IMR-90 (cell line): ENCODE data around the gene GPRIN3. TPM values are rescaled to one million over a fixed set of nuclear protein-coding genes. Genes with fewer than 3 reads are reported as not detected.

Experiments used
- ATAC-seq: fragments of 200-7000 bp; cut with Tn5 transposase; 2 replicates; pipeline ENCODE4 v1.9.1; 2020; ENCODE audit warnings: low read depth, mild to moderate bottlenecking, moderate library complexity
- BruUV-seq: library from RNA; stranded (reverse); fragments of 400-500 nt; replicated peaks from 2 replicates; lab custom pipeline; 2021; lab: Mats Ljungman, UMichigan
- CTCF ChIA-PET: fragments of 300-600 bp; formaldehyde crosslinking; extraction: SDS; loops from one replicate; lab custom pipeline; 2021; ENCODE audit warnings: antibody characterized with exemption; lab: Yijun Ruan, JAX
- POLR2A ChIA-PET: fragments of 300-600 bp; sonication (Branson Sonifier 250); formaldehyde crosslinking; loops from one replicate; lab custom pipeline; 2022; ENCODE audit warnings: antibody characterized with exemption; ENCODE audit not compliant: unreplicated experiment; lab: Charles Lee
- DNase-seq: peaks from one replicate; pipeline ENCODE4 v3.0.0; 2013
- H2AFZ ChIP-seq: replicated peaks from 2 replicates; pipeline ENCODE3; 2013; ENCODE audit warnings: low read length, mild to moderate bottlenecking; ENCODE audit not compliant: poor library complexity
- H2AK5ac ChIP-seq: 2 replicates; pipeline ENCODE4 v1.6.1; 2013; ENCODE audit warnings: low read depth, low read length, inconsistent platforms
- H2AK9ac ChIP-seq: replicated peaks from 2 replicates; pipeline ENCODE3; 2013; ENCODE audit warnings: mild to moderate bottlenecking, low read depth, low read length, moderate library complexity; ENCODE audit not compliant: poor library complexity
- H2BK120ac ChIP-seq: 2 replicates; pipeline ENCODE4 v1.6.1; 2013; ENCODE audit warnings: low read depth, low read length, inconsistent platforms
- H2BK15ac ChIP-seq: 3 replicates; pipeline ENCODE4 v1.6.1; 2013; ENCODE audit warnings: low read depth, low read length, inconsistent platforms
- H2BK20ac ChIP-seq: 2 replicates; pipeline ENCODE4 v1.6.1; 2013; ENCODE audit warnings: low read depth, mild to moderate bottlenecking, inconsistent platforms, low read length, moderate library complexity
- H2BK5ac ChIP-seq: 2 replicates; pipeline ENCODE4 v1.6.1; 2013; ENCODE audit warnings: mild to moderate bottlenecking, low read depth, low read length, inconsistent platforms; ENCODE audit not compliant: poor library complexity, severe bottlenecking
- H3K14ac ChIP-seq: replicated peaks from 2 replicates; pipeline ENCODE4 v1.6.1; 2013; ENCODE audit warnings: low read depth, low read length, inconsistent platforms
- H3K18ac ChIP-seq: 2 replicates; pipeline ENCODE4 v1.6.1; 2013; ENCODE audit warnings: low read depth, low read length, control low read depth
- H3K23ac ChIP-seq: 2 replicates; pipeline ENCODE4 v1.6.1; 2013; ENCODE audit warnings: low read depth, low read length, inconsistent platforms
- H3K27ac ChIP-seq: 2 replicates; pipeline ENCODE4 v1.5.1; 2013; ENCODE audit warnings: mild to moderate bottlenecking, control low read depth, low read length; ENCODE audit not compliant: insufficient read depth
- H3K27me3 ChIP-seq: 2 replicates; pipeline ENCODE4 v1.6.1; 2013; ENCODE audit warnings: low read length; ENCODE audit not compliant: control insufficient read depth, insufficient read depth
- H3K36me3 ChIP-seq: 2 replicates; pipeline ENCODE4 v1.6.1; 2013; ENCODE audit warnings: low read length, mixed read lengths; ENCODE audit not compliant: control insufficient read depth, insufficient read depth
- H3K4ac ChIP-seq: 2 replicates; pipeline ENCODE4 v1.6.1; 2013; ENCODE audit warnings: low read depth, low read length, inconsistent platforms
- H3K4me1 ChIP-seq: 2 replicates; pipeline ENCODE4 v1.6.1; 2013; ENCODE audit warnings: low read length, mixed read lengths; ENCODE audit not compliant: control insufficient read depth, insufficient read depth
- H3K4me2 ChIP-seq: 2 replicates; pipeline ENCODE4 v1.6.1; 2013; ENCODE audit warnings: low read depth, mild to moderate bottlenecking, control low read depth, low read length, moderate library complexity
- H3K4me3 ChIP-seq: 2 replicates; pipeline ENCODE4 v1.5.1; 2013; ENCODE audit warnings: low read depth, mild to moderate bottlenecking, control low read depth, low read length, moderate library complexity; ENCODE audit not compliant: insufficient read depth
- H3K56ac ChIP-seq: 2 replicates; pipeline ENCODE4 v1.6.1; 2013; ENCODE audit warnings: low read length, inconsistent platforms; ENCODE audit not compliant: insufficient read depth; ENCODE audit errors: extremely low read depth
- H3K79me1 ChIP-seq, 2 experiments: 2 replicates each; pipeline ENCODE4 v1.6.1; 2013; ENCODE audit warnings: low read length in 2 of 2, inconsistent platforms in 1 of 2, low read depth in 1 of 2
- H3K9ac ChIP-seq: 2 replicates; pipeline ENCODE4 v1.6.1; 2013; ENCODE audit warnings: low read depth, low read length, control low read depth
- H3K9me1 ChIP-seq: 2 replicates; pipeline ENCODE4 v1.6.1; 2013; ENCODE audit warnings: low read length, inconsistent platforms; ENCODE audit not compliant: insufficient read depth
- H3K9me3 ChIP-seq: 2 replicates; pipeline ENCODE4 v1.6.1; 2013; ENCODE audit warnings: low read length; ENCODE audit not compliant: control insufficient read depth, insufficient read depth
- H4K20me1 ChIP-seq: 2 replicates; pipeline ENCODE4 v1.6.1; 2013; ENCODE audit warnings: low read length, inconsistent platforms; ENCODE audit not compliant: insufficient read depth
- H4K5ac ChIP-seq: 2 replicates; pipeline ENCODE4 v1.6.1; 2013; ENCODE audit warnings: mild to moderate bottlenecking, low read depth, low read length, control low read depth
- H4K8ac ChIP-seq, 2 experiments: 2 replicates each; pipeline ENCODE4 v1.6.1; 2013; ENCODE audit warnings: low read depth in 2 of 2, low read length in 2 of 2, control low read depth in 1 of 2, inconsistent platforms in 1 of 2
- H4K91ac ChIP-seq: 2 replicates; pipeline ENCODE4 v1.6.1; 2013; ENCODE audit warnings: low read depth, low read length, inconsistent platforms; ENCODE audit not compliant: insufficient read depth
- BHLHE40 ChIP-seq: fragments of 150-350 bp; IDR thresholded peaks from 2 replicates; pipeline ENCODE4 v1.6.1; 2016; ENCODE audit warnings: mild to moderate bottlenecking, low read depth, low read length
- CEBPB ChIP-seq: IDR thresholded peaks from 2 replicates; pipeline ENCODE4 v1.6.1; 2012; ENCODE audit warnings: low read depth, low read length, improper control_type of control experiment
- CHD1 ChIP-seq: IDR thresholded peaks from 2 replicates; pipeline ENCODE4 v1.6.1; 2012; ENCODE audit warnings: low read depth, low read length, improper control_type of control experiment
- ELK1 ChIP-seq: fragments of 150-350 bp; IDR thresholded peaks from 2 replicates; pipeline ENCODE4 v1.6.1; 2016; ENCODE audit warnings: low read depth, mild to moderate bottlenecking, low read length, moderate library complexity, borderline replicate concordance
- FOS ChIP-seq: fragments of 150-350 bp; IDR thresholded peaks from 2 replicates; pipeline ENCODE4 v1.6.1; 2016; ENCODE audit warnings: low read depth, low read length
- MAFK ChIP-seq: IDR thresholded peaks from 2 replicates; pipeline ENCODE4 v1.6.1; 2012; ENCODE audit warnings: low read depth, low read length, improper control_type of control experiment
- MAZ ChIP-seq: IDR thresholded peaks from 2 replicates; pipeline ENCODE4 v1.6.1; 2012; ENCODE audit warnings: low read depth, mild to moderate bottlenecking, low read length, improper control_type of control experiment, moderate library complexity, borderline replicate concordance
- MXI1 ChIP-seq: IDR thresholded peaks from 2 replicates; pipeline ENCODE4 v1.6.1; 2012; ENCODE audit warnings: low read depth, mild to moderate bottlenecking, low read length, moderate library complexity, borderline replicate concordance
- NFE2L2 ChIP-seq: fragments of 150-350 bp; IDR thresholded peaks from 2 replicates; pipeline ENCODE4 v1.6.1; 2016; ENCODE audit warnings: low read depth, mild to moderate bottlenecking, low read length
- POLR2A ChIP-seq: IDR thresholded peaks from 2 replicates; pipeline ENCODE4 v1.6.1; 2012; ENCODE audit warnings: mild to moderate bottlenecking, low read depth, low read length
- RAD21 ChIP-seq: IDR thresholded peaks from 2 replicates; pipeline ENCODE4 v1.6.1; 2012; ENCODE audit warnings: low read length, improper control_type of control experiment
- RCOR1 ChIP-seq: IDR thresholded peaks from 2 replicates; pipeline ENCODE4 v1.6.1; 2012; ENCODE audit warnings: mild to moderate bottlenecking, low read length, improper control_type of control experiment; ENCODE audit not compliant: insufficient replicate concordance
- RFX5 ChIP-seq: IDR thresholded peaks from 2 replicates; pipeline ENCODE4 v1.8.0; 2012; ENCODE audit warnings: low read depth, mild to moderate bottlenecking, low read length, moderate library complexity
- SMC3 ChIP-seq: fragments of 150-350 bp; IDR thresholded peaks from 2 replicates; pipeline ENCODE4 v1.6.1; 2016; ENCODE audit warnings: low read depth, mild to moderate bottlenecking, antibody characterized with exemption, low read length, moderate library complexity
- USF2 ChIP-seq: fragments of 150-350 bp; IDR thresholded peaks from 2 replicates; pipeline ENCODE4 v1.6.1; 2017; ENCODE audit warnings: mild to moderate bottlenecking, antibody characterized with exemption, low read length, low read depth
- WGBS, 2 experiments: methylation state at CpG; one replicate each; pipeline versions ENCODE4 v1.1.5 to v1.1.7; 2013; ENCODE audit warnings: missing lambda C conversion rate in 2 of 2; ENCODE audit not compliant: insufficient read length in 1 of 2; ENCODE audit errors: extremely low coverage in 2 of 2; 5-methylcytosine and 5-hydroxymethylcytosine counted together
- dilution Hi-C: fragments of 300-500 bp; cut with HindIII; formaldehyde crosslinking; loops from one replicate; pipeline ENCODE4 v1.14.3; 2018; ENCODE audit warnings: low sequenced_read_pairs; ENCODE audit not compliant: unreplicated experiment
- in situ Hi-C: fragments of 300-500 bp; cut with MboI; formaldehyde crosslinking; loops from 3 replicates; pipeline ENCODE4 v1.14.3; 2019; ENCODE audit warnings: low sequenced_read_pairs, inconsistent platforms, mixed read lengths
- intact Hi-C: fragments of 100-400 bp; cut with micrococcal nuclease; formaldehyde crosslinking; loops from 2 replicates; pipeline ENCODE4 v1.10.0; 2022
- polyA plus RNA-seq, 3 experiments: library from polyadenylated mRNA; depleted of rRNA; stranded (reverse); fragments of >200 nt; gene quantifications; 2 replicates each; pipeline ENCODE4 v1.2.3, GENCODE V29; 2012; ENCODE audit warnings: low replicate concordance in 1 of 3
- total RNA-seq: library from RNA; depleted of rRNA; stranded (reverse); fragments of >200 nt; gene quantifications from 2 replicates; pipeline ENCODE4 v1.2.3, GENCODE V29; 2012
- TF ChIP-seq, protein P1 (sequence below): conservative IDR thresholded peaks from 2 replicates; pipeline ENCODE4 v1.5.1; 2012; ENCODE audit warnings: mild to moderate bottlenecking, low read depth, low read length, improper control_type of control experiment

The GPRIN3 gene
- total and polyA plus RNA-seq, 2 of the 4 experiments (the other 2 are of a cell fraction): under 0.01 TPM; not detected in 1

- Histone ChIP-seq H3K9me1 (no peaks in the 10 kb centered on the region), H3K4me2 (no peak overlapping the region), H3K27ac (no peak overlapping the region), H3K36me3 (no peaks in the 10 kb centered on the region), H2AFZ (no peak overlapping the region), H3K56ac (no peak overlapping the region), H4K20me1 (no peaks in the 10 kb centered on the region), H2BK5ac (no peak overlapping the region), H2AK5ac (no peak overlapping the region), H3K9me3 (no peaks in the 10 kb centered on the region), H2BK120ac (no peak overlapping the region), H3K4ac (no peak overlapping the region), H3K23ac (no peak overlapping the region), H4K8ac (no peak overlapping the region), H3K4me1 (no peaks in the 10 kb centered on the region), H3K18ac (no peak overlapping the region), H3K14ac (no peak overlapping the region), H4K5ac (no peak overlapping the region), H3K9ac (no peak overlapping the region), H2BK20ac (no peak overlapping the region), H2BK15ac (no peak overlapping the region), H4K91ac (no peak overlapping the region), H2AK9ac (no peak overlapping the region), H3K79me1 (no peaks in the 10 kb centered on the region), H3K4me3 (no peak overlapping the region), H3K27me3 (no peaks in the 10 kb centered on the region)
- dilution Hi-C loops (no loop called here), in situ Hi-C loops (no loop called here), intact Hi-C loops (no loop called here)
- no peak for ATAC-seq
- ChIA-PET POLR2A (no interaction called here), CTCF (no interaction called here)
- BruUV-seq: no TSS peak
- peak; percentile 2 for DNase-seq
- WGBS, 2 experiments: no CpG with 5 or more reads among the region's 4 CpGs
- TF ChIP-seq RAD21: no peak
- no peak for TF ChIP-seq FOS
- TF ChIP-seq RFX5: no peak
- TF ChIP-seq MAZ: no peak
- no peak for TF ChIP-seq CEBPB
- TF ChIP-seq MXI1: no peak
- no peak for TF ChIP-seq RCOR1
- TF ChIP-seq SMC3: no peak
- TF ChIP-seq, protein P1, sequence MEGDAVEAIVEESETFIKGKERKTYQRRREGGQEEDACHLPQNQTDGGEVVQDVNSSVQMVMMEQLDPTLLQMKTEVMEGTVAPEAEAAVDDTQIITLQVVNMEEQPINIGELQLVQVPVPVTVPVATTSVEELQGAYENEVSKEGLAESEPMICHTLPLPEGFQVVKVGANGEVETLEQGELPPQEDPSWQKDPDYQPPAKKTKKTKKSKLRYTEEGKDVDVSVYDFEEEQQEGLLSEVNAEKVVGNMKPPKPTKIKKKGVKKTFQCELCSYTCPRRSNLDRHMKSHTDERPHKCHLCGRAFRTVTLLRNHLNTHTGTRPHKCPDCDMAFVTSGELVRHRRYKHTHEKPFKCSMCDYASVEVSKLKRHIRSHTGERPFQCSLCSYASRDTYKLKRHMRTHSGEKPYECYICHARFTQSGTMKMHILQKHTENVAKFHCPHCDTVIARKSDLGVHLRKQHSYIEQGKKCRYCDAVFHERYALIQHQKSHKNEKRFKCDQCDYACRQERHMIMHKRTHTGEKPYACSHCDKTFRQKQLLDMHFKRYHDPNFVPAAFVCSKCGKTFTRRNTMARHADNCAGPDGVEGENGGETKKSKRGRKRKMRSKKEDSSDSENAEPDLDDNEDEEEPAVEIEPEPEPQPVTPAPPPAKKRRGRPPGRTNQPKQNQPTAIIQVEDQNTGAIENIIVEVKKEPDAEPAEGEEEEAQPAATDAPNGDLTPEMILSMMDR: no peak
- TF ChIP-seq USF2: no peak
- no peak for TF ChIP-seq POLR2A
- TF ChIP-seq BHLHE40: no peak
- no peak for TF ChIP-seq ELK1
- TF ChIP-seq NFE2L2: no peak
- TF ChIP-seq MAFK: no peak
- TF ChIP-seq CHD1: no peak
Measured at GRCh38 chr4:89212666-89213381, 94.8 kb downstream of the GPRIN3 start.
